C4-2B (cell line): ENCODE data around the gene HPX.

ENCODE experiments used
- CTCF ChIP-seq: fragments of 450-650 bp; conservative IDR thresholded peaks from 2 replicates; pipeline ENCODE4 v1.5.1; 2017; ENCODE audit warnings: mild to moderate bottlenecking
- ZFX ChIP-seq: fragments of 450-650 bp; IDR thresholded peaks from 2 replicates; pipeline ENCODE4 v1.6.1; 2017

GRCh38 chr11:6404342-6405051 lies 36.3 kb downstream of the HPX start:
- TF ChIP-seq CTCF (no peak), ZFX (no peak)
